Hematopoietic multipotent progenitor cell (in vitro differentiated cells): ENCODE data around the gene XPO5. TPM values are rescaled to one million over a fixed set of nuclear protein-coding genes. Genes with fewer than 3 reads are reported as not detected.
A peak's percentile ranks its signal among the peaks of the same experiment; 100 is the strongest.
"Not testable (repeated sequence)": the region's sequence is repeated elsewhere in the genome, so short reads cannot be mapped to it uniquely, and the experiment has no call there.

Experiments
- DNase-seq, 3 donors: peaks; one replicate each; pipeline ENCODE4 v3.0.0-alpha.2; 2011 to 2015; ENCODE audit warnings: low read depth in 2 of 3, low spot score in 2 of 3
- total RNA-seq: library from RNA; depleted of rRNA; stranded (reverse); fragments of >200 nt; gene quantifications from one replicate; pipeline ENCODE4 v1.2.3, GENCODE V29; 2012

Gene XPO5
- 24.2 TPM for total RNA-seq

DNA sequence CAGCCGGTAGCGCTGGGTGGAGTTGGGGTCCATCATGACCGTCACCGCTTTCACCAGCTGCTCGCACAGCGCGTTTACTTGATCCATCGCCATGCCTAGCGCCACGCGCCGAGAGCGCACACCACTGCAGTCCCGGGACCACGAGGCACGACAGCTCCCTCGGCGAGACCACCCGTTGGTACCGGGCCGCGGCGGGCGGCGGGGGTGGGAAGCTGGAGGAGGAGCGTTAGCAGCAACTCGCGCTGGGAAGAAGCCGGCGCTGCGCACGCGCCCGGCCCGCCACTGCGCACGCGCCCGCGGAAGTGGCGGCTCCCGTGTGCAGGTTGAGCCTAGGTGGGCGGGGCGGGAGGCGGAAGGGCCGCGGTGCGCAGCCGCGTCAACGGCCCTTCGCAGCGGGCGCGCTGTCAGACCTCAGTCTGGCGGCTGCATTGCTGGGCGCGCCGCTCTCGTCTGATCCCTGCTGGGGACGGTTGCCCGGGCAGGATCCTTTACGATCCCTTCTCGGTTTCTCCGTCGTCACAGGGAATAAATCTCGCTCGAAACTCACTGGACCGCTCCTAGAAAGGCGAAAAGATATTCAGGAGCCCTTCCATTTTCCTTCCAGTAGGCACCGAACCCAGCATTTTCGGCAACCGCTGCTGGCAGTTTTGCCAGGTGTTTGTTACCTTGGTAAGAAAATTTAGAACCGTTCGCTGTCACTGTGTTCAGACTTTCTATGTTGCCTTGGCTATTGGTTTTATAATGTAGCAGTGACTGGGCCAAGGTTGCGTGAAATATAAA lies at the start of gene XPO5, which contains the start of gene POLH:
Gene XPO5, minus strand, starts transcription at position 267 of the 780 bp plus-strand sequence. Its CDS starts 174 bp downstream, at position 93.
Gene POLH, plus strand, starts transcription at position 414 of the 780 bp plus-strand sequence. CDS start 6,135 bp downstream, outside the sequence.
- peak; percentile 91 to 93 (median 92) for DNase-seq

DNA sequence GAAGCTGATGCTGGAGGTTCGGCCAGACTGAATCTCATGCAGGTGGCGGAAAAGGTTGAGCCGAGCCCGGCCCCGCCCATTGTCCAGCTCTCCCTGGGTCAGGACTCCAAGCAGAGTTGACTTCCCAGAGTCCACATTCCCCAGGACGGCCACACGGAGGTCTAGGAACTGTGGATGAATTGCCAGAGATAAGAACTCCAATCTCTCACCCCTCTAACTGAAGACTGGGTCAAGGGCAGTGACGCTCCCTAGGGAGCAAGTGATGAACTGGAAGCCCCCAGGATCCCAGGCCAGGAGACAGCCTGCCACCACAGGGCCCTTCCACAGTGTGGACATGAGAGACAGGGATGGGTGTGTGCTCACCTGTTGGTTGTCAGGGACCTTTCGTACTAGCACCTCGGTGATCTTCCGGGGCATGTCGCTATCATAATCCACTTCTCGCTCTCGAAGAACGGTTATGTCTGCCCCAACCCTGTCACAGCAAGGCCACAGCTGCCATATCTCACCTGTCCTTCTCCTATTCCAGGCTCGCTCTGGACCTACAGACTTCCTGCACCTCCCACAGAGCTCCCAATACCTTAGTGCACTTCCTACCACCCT lies 49.7 kb upstream of the XPO5 start:
- DNase-seq = no peak

DNA sequence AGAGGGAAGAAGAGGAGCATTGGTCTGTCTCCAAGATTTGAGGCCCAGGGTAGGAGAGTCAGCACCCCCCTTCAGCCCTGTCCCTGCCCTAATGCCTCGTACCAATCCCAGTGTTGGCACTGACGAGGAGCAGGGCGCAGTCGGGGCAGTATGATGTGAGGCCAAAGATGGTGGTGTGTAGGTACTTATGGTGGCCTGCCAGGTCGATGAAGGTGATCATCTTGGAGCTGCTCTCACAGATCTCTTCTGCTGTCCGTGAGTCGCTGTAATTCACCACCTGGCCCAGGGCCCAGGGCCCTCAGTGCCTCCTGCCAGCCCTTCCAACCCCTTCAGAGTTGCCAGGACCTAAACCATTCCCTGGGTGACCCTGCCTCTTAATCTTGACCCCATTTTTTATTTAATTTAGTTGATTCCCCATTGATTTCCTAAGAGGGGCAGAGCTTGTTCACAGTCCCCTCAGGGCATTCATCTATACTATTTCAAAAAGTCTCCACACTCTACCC lies 49.0 kb upstream of the XPO5 start:
- no peak for DNase-seq

GRCh38 chr6:43623880-43624785 lies 48.3 kb upstream of the XPO5 start:
- no peak for DNase-seq

- no peak for DNase-seq
Measured at GRCh38 chr6:43622541-43622940, 46.7 kb upstream of the XPO5 start.

- no peak for DNase-seq
Measured at GRCh38 chr6:43621836-43622180, 46.0 kb upstream of the XPO5 start.

- DNase-seq = no peak
Measured at GRCh38 chr6:43621078-43621835, 45.4 kb upstream of the XPO5 start.

DNA sequence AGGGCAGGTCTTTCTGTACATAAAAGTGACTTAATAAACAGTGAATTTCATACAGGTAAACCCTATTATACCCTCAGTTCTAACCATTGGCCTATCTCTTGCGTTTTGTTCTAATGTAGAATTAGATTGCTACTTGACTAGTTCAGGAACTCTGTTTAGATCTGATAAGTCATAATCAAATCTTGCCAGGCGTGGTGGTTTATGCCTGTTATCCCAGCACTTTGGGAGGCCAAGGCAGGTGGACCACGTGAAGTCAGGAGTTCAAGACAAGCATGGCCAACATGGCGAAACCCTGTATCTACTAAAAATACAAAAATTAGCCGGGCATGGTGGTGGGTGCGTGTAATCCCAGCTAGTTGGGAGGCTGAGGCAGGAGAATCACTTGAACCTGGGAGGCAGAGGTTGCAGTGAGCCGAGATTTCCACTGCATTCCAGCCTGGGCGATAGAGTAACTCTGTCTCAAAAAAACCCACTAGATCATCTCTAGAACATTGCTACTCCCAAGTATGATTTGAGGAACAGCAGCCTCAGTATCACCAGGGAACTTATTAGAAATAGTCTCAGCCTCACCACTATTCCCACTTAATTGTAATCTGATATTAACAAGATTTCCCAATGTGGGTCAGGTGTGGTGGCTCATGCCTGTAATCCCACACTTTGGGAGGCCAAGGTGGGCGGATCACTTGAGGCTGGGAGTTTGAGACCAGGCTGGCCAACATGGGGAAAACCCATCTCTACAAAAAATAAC lies 41.1 kb upstream of the XPO5 start:
- peak in 1 of 3 donors; percentile 34 for DNase-seq

- no peak for DNase-seq
Measured at GRCh38 chr6:43614396-43614730, 38.5 kb upstream of the XPO5 start.

- no peak for DNase-seq
Measured at GRCh38 chr6:43613721-43614395, 38.0 kb upstream of the XPO5 start.

DNA sequence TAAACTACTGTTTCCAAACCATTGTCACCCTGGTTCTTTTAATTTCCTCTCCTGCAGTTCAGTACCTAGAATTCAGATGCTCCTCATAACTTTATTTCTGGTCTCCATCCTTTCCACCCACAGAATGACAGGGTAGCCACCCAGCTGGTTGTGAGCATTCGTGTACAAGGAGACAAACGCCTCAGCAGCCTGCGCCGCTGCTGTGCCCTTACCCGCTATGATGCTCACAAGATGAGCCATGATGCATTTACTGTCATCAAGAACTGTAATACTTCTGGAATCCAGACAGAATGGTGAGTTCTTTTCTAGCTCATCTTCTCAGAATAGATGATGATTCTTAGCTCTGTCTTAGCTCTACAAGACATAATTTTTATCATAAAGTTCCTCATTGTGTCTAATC lies 34.6 kb upstream of the XPO5 start:
- no peak for DNase-seq

- DNase-seq = no peak
Measured at GRCh38 chr6:43609402-43609801, 33.6 kb upstream of the XPO5 start.

GRCh38 chr6:43608807-43609206 lies 33.0 kb upstream of the XPO5 start:
- DNase-seq = peak in 1 of 3 donors; percentile 31

GRCh38 chr6:43608310-43608763 lies 32.5 kb upstream of the XPO5 start:
- DNase-seq = peak; percentile 26 to 72 (median 60)

DNA sequence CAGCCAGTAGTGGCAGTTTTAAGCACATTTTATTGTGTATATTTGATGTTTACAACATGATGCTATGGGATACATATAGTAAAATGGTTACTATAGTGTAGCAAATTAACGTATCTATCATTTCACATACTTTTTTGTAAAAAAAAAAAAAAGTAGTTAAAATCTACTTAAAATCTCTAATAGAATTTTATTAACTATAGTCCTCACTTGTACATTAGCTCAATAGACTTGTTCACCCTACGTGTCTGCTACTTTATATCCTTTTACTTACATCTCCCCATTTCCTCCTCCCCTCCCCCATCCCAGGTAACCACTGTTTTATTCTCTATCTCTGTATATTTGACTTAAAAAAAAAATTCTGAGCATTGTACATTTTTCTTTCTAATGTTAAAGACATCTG lies 30.2 kb upstream of the XPO5 start:
- DNase-seq = no peak

GRCh38 chr6:43604174-43604573 lies 28.3 kb upstream of the XPO5 start:
- DNase-seq = no peak

- DNase-seq = no peak
Measured at GRCh38 chr6:43600595-43600994, 24.8 kb upstream of the XPO5 start.

DNA sequence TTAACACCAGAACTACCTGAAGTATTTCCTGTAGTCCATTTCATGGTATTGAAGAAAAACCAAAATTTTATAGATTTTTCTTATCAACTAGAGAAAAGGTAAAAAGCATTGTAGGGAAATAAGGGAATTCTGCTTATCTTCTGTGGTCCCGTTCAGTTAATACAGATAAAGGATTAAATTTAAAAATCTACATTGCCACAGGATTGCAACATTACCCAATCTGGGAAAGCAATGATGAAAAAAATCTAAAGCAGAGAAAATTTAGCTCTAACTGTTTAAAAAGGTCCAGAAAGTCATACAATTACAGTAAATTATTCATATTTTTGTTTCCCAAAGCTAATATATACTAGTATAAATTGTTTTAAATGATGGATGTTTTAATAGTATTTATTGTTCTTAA lies 18.1 kb upstream of the XPO5 start:
- no peak for DNase-seq

DNA sequence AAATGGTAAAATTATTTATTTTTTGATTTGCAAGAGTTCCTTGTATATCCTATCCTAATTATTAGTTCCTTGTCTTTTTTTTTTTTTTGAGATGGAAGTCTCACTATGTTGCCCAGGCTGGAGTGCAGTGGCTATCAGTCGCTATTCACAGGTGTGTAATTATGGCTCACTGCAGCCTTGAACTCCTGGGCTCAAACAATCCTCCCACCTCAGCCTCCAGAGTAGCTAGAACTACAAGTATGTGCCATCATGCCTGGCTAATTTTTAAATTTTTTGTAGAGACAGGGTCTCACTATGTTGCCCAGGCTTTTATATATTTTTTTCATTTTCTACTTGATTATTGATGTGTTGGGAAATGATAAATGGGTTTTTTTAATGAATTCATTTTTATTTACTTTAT lies 13.7 kb upstream of the XPO5 start:
- not testable (repeated sequence) for DNase-seq
